ENCODE data around the gene COA8.

COA8 gene

DNA sequence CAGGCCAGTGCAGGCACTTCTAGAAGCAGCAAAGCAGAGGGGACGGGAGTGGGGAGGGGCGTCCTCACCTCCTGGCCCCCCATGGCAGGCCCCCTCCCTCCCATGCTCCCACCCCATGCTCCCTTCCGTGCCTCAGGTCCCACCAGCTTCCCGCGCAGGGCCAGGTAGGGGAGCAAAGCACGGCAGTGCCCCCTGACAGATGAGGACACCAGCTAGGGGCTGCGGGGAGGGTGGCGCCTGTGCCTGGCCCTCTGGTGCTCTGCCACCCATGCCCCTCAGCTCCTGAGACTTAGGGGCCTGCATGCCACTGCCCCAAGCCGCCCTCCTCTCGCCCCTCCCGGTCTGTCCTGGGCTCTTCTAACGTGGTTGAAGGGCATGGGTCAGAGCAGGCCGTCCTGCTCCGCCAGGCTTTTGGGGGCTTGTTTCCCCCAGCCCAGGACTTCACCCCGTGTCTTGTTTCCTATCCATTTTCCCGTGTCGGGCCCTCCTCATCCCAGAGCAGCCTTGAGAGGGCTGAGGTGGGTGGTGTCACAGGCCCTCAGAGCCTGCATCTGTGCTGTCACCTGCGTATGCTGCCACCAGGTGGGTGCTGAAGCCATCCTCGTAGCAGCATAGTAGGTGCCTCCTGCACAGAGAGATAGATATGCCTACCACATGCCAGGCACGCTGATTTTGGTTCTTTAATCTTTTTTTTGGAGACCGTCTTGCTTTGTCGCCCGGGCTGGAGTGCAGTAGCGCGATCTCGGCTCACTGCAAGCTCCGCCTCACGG lies 23.5 kb upstream of the COA8 start:
- Histone ChIP-seq H3K27me3 (replicated peaks; ENCODE audit: control insufficient read depth, insufficient read depth, low read length) (no peaks in the 10 kb centered on the region), H3K36me3 (ENCODE audit: control insufficient read depth, insufficient read depth, low read length) (peaks cover 2% of the 10 kb centered on the region; the same call in 1 of the 2 replicates), H3K4me3 (replicated peaks; ENCODE audit: low read depth, low read length) (no peak overlapping the region)
- peak; percentile 16 for DNase-seq (ENCODE audit: extremely low read depth, insufficient read length)
- TF ChIP-seq, protein P1, sequence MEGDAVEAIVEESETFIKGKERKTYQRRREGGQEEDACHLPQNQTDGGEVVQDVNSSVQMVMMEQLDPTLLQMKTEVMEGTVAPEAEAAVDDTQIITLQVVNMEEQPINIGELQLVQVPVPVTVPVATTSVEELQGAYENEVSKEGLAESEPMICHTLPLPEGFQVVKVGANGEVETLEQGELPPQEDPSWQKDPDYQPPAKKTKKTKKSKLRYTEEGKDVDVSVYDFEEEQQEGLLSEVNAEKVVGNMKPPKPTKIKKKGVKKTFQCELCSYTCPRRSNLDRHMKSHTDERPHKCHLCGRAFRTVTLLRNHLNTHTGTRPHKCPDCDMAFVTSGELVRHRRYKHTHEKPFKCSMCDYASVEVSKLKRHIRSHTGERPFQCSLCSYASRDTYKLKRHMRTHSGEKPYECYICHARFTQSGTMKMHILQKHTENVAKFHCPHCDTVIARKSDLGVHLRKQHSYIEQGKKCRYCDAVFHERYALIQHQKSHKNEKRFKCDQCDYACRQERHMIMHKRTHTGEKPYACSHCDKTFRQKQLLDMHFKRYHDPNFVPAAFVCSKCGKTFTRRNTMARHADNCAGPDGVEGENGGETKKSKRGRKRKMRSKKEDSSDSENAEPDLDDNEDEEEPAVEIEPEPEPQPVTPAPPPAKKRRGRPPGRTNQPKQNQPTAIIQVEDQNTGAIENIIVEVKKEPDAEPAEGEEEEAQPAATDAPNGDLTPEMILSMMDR (IDR thresholded peaks at IDR 0.05; ENCODE audit: insufficient read depth, low read length, poor library complexity, severe bottlenecking) = no peak

GRCh38 chr14:103540821-103541708 lies 21.7 kb upstream of the COA8 start:
- DNase-seq (ENCODE audit: extremely low read depth, insufficient read length) = peak; percentile 9
- Histone ChIP-seq H3K36me3 (ENCODE audit: control insufficient read depth, insufficient read depth, low read length) (peaks cover 2% of the 10 kb centered on the region; the same call in 1 of the 2 replicates), H3K27me3 (replicated peaks; ENCODE audit: control insufficient read depth, insufficient read depth, low read length) (no peaks in the 10 kb centered on the region), H3K4me3 (replicated peaks; ENCODE audit: low read depth, low read length) (no peak overlapping the region)
- TF ChIP-seq, protein P1 (IDR thresholded peaks at IDR 0.05; ENCODE audit: insufficient read depth, low read length, poor library complexity, severe bottlenecking) = no peak

DNA sequence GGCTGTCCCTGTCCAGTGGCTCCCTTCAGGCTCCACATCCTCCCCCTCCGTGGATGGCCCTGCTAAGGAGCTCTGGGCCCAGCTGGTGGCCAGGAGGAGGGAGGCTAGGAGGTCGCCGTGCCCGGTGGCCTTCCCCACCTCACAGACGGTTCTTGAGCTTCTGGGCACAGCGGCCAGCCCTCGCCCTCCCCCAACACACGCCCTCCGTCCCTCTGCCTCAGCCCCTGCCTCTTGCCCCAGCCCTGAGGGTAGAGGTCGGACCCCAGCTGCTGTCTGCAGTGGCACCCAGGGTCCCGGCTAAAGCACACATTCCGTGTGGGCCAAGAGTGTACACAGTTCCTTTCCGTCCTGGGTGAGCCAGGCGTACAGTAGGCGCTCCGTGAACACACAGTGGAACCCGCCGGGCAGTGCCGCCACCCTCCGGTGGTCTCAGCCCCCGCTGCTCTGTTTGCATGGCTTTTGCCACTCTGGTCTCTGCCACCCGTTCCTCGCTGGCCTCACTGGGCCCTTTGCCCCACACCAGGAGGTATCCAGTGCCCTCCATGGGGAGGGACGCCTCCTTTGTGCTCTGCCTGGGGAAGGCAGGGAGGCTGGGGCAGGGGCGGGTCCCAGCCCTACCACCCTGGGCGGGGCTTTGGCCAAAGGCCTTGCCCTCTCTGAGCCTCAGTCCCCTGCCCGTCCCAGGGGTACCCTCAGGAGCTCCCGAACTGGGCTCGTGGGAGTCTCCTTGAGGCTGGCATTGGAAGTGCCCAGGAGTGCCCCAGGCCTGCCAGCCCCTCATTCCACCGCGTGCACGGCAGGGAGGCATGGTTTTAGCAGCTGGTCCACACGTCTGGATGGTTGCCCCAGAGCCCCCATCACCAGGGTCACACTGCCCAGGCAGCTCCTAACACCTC lies 20.8 kb upstream of the COA8 start:
- DNase-seq (ENCODE audit: extremely low read depth, insufficient read length) = peak; percentile 7
- TF ChIP-seq, protein P1 (IDR thresholded peaks at IDR 0.05; ENCODE audit: insufficient read depth, low read length, poor library complexity, severe bottlenecking) = no peak
- Histone ChIP-seq H3K36me3 (ENCODE audit: control insufficient read depth, insufficient read depth, low read length) (no peaks in the 10 kb centered on the region), H3K27me3 (replicated peaks; ENCODE audit: control insufficient read depth, insufficient read depth, low read length) (no peaks in the 10 kb centered on the region), H3K4me3 (replicated peaks; ENCODE audit: low read depth, low read length) (no peak overlapping the region)

GRCh38 chr14:103542605-103543088 lies 20.1 kb upstream of the COA8 start:
- DNase-seq (ENCODE audit: extremely low read depth, insufficient read length) = no peak
- Histone ChIP-seq H3K4me3 (replicated peaks; ENCODE audit: low read depth, low read length) (no peak overlapping the region), H3K27me3 (replicated peaks; ENCODE audit: control insufficient read depth, insufficient read depth, low read length) (no peaks in the 10 kb centered on the region), H3K36me3 (ENCODE audit: control insufficient read depth, insufficient read depth, low read length) (no peaks in the 10 kb centered on the region)
- TF ChIP-seq, protein P1 (IDR thresholded peaks at IDR 0.05; ENCODE audit: insufficient read depth, low read length, poor library complexity, severe bottlenecking) = no peak

DNA sequence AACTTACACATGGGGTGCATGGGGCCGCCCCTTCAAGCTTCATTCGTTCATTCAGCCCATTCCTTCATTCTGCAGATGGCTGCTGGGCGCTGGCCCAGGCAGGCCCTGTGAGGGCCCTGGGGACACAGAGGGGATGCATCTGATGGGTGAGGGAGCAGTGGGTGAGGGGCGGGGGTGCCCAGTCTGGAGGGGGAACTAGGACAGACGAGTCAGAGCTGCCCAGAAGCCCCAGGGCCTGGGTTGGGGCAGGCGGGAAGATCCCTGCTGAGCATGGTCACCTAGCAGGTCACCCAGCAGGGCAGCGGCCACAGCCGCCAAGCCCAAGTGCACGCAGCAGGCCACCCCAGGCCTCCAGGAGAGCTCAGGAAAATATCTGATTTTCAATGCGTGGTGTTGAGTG lies 19.6 kb upstream of the COA8 start:
- no peak for DNase-seq (ENCODE audit: extremely low read depth, insufficient read length)
- no peaks in the 10 kb centered on the region for H3K36me3 ChIP-seq (ENCODE audit: control insufficient read depth, insufficient read depth, low read length)
- no peak overlapping the region for H3K4me3 ChIP-seq (replicated peaks; ENCODE audit: low read depth, low read length)
- no peaks in the 10 kb centered on the region for H3K27me3 ChIP-seq (replicated peaks; ENCODE audit: control insufficient read depth, insufficient read depth, low read length)
- TF ChIP-seq, protein P1 (IDR thresholded peaks at IDR 0.05; ENCODE audit: insufficient read depth, low read length, poor library complexity, severe bottlenecking) = no peak

All from GM06990 (cell line).